ENCODE results near the gene TMTC3. TPM values are rescaled to one million over a fixed set of nuclear protein-coding genes. Genes with fewer than 3 reads are reported as not detected.

Gene TMTC3
- total RNA-seq, 1 donor from 2014 or later: 8.8 TPM

GRCh38 chr12:88242939-88243338 lies 100.8 kb downstream of the TMTC3 start:
- H3K27me3 ChIP-seq (ENCODE audit: low read depth): no peaks in the 10 kb centered on the region
- H3K9me3 ChIP-seq (replicated peaks): peaks cover 18% of the 10 kb centered on the region
- no peak for DNase-seq
- no peak overlapping the region for H3K27ac ChIP-seq (replicated peaks)
- H3K36me3 ChIP-seq: no peaks in the 10 kb centered on the region
- no peak overlapping the region for H3K4me3 ChIP-seq
- TF ChIP-seq CTCF (IDR thresholded peaks at IDR 0.05; ENCODE audit: borderline replicate concordance): no peak
- intact Hi-C loops (cut with micrococcal nuclease): no loop called here
- no peaks in the 10 kb centered on the region for H3K4me1 ChIP-seq

- Histone ChIP-seq H3K27ac (replicated peaks) (no peak overlapping the region), H3K4me1 (no peaks in the 10 kb centered on the region), H3K4me3 (no peak overlapping the region), H3K27me3 (ENCODE audit: low read depth) (no peaks in the 10 kb centered on the region), H3K9me3 (replicated peaks) (peaks cover 9% of the 10 kb centered on the region), H3K36me3 (no peaks in the 10 kb centered on the region)
- DNase-seq: no peak
- no peak for TF ChIP-seq CTCF (IDR thresholded peaks at IDR 0.05; ENCODE audit: borderline replicate concordance)
- intact Hi-C loops (cut with micrococcal nuclease): no loop called here
Measured at GRCh38 chr12:88243982-88244381, 101.9 kb downstream of the TMTC3 start.

GRCh38 chr12:88245905-88246304 lies 103.8 kb downstream of the TMTC3 start:
- no peak overlapping the region for H3K4me3 ChIP-seq
- TF ChIP-seq CTCF (IDR thresholded peaks at IDR 0.05; ENCODE audit: borderline replicate concordance): no peak
- H3K9me3 ChIP-seq (replicated peaks): no peaks in the 10 kb centered on the region
- no peaks in the 10 kb centered on the region for H3K4me1 ChIP-seq
- no peaks in the 10 kb centered on the region for H3K27me3 ChIP-seq (ENCODE audit: low read depth)
- no peak overlapping the region for H3K27ac ChIP-seq (replicated peaks)
- intact Hi-C loops (cut with micrococcal nuclease): no loop called here
- DNase-seq: no peak
- no peaks in the 10 kb centered on the region for H3K36me3 ChIP-seq

GRCh38 chr12:88247241-88247643 lies 105.1 kb downstream of the TMTC3 start:
- DNase-seq: no peak
- TF ChIP-seq CTCF (IDR thresholded peaks at IDR 0.05; ENCODE audit: borderline replicate concordance): no peak
- Histone ChIP-seq H3K27ac (replicated peaks) (no peak overlapping the region), H3K27me3 (ENCODE audit: low read depth) (no peaks in the 10 kb centered on the region), H3K9me3 (replicated peaks) (no peaks in the 10 kb centered on the region), H3K4me3 (no peak overlapping the region), H3K36me3 (no peaks in the 10 kb centered on the region), H3K4me1 (no peaks in the 10 kb centered on the region)
- intact Hi-C loops (cut with micrococcal nuclease): no loop called here

- no peaks in the 10 kb centered on the region for H3K4me1 ChIP-seq
- H3K27me3 ChIP-seq (ENCODE audit: low read depth): no peaks in the 10 kb centered on the region
- no peaks in the 10 kb centered on the region for H3K36me3 ChIP-seq
- no peak overlapping the region for H3K4me3 ChIP-seq
- no peak overlapping the region for H3K27ac ChIP-seq (replicated peaks)
- H3K9me3 ChIP-seq (replicated peaks): no peaks in the 10 kb centered on the region
- DNase-seq: no peak
- no peak for TF ChIP-seq CTCF (IDR thresholded peaks at IDR 0.05; ENCODE audit: borderline replicate concordance)
- intact Hi-C loops (cut with micrococcal nuclease): no loop called here
Measured at GRCh38 chr12:88248606-88249005, 106.5 kb downstream of the TMTC3 start.

Other genes with a start within 250 kb of the TMTC3 start
- not detected for gene C12orf50, start 112.9 kb upstream of the TMTC3 start, total RNA-seq
- gene CEP290, start 219 bp upstream of the TMTC3 start, total RNA-seq: 8.1 TPM

All from left ventricle myocardium inferior (tissue), 1 donor.